Body of pancreas (tissue), 4 donors: Measurements from ENCODE around the gene BMPER.

ENCODE experiments used
- CTCF ChIP-seq, 7 experiments: fragments of 450-650 bp in 4 of 7; fragments of 200-600 bp in 3 of 7; sonication (generic) in 3 of 7; IDR thresholded peaks; one replicate each; pipeline ENCODE4 v1.5.1; 2016 to 2019; ENCODE audit warnings: antibody characterized with exemption in 7 of 7
- POLR2A ChIP-seq, 3 donors: fragments of 450-650 bp; IDR thresholded peaks; one replicate each; pipeline ENCODE4 v1.6.1; 2016; ENCODE audit warnings: antibody characterized with exemption in 3 of 3, mild to moderate bottlenecking in 2 of 3

- no peak for TF ChIP-seq CTCF (IDR thresholded peaks at IDR 0.05)
- TF ChIP-seq POLR2A (IDR thresholded peaks at IDR 0.05), result no peak
Measured at GRCh38 chr7:33874943-33875342, 30.4 kb upstream of the BMPER start.
